Aorta (tissue), 5 donors: ENCODE results near the gene COL26A1. TPM values are rescaled to one million over a fixed set of nuclear protein-coding genes. Genes with fewer than 3 reads are reported as not detected.

Experiments used
- ATAC-seq: fragments of 200-7000 bp; cut with Tn5 transposase; one replicate; pipeline ENCODE4 v1.9.1; 2022; ENCODE audit warnings: moderate library complexity; ENCODE audit not compliant: low FRiP score
- DNase-seq, 2 donors: peaks; one replicate each; pipeline ENCODE4 v3.0.0-alpha.2; 2020
- H3K27ac ChIP-seq, 2 donors: one replicate each; pipeline ENCODE4 v1.5.1; 2013; ENCODE audit warnings: low read length in 2 of 2, mild to moderate bottlenecking in 2 of 2, moderate library complexity in 2 of 2, control low read depth in 1 of 2, inconsistent platforms in 1 of 2, low read depth in 1 of 2
- H3K27me3 ChIP-seq, 2 donors: one replicate each; pipeline ENCODE4 v1.6.1; 2013; ENCODE audit warnings: control low read depth in 1 of 2, low read length in 1 of 2, mild to moderate bottlenecking in 1 of 2, moderate library complexity in 1 of 2; ENCODE audit not compliant: insufficient read depth in 2 of 2, control insufficient read depth in 1 of 2
- H3K36me3 ChIP-seq, 2 donors: one replicate each; pipeline ENCODE4 v1.6.1; 2013; ENCODE audit warnings: control low read depth in 1 of 2, low read length in 1 of 2, mild to moderate bottlenecking in 1 of 2; ENCODE audit not compliant: insufficient read depth in 2 of 2, control insufficient read depth in 1 of 2
- H3K4me1 ChIP-seq, 2 donors: one replicate each; pipeline ENCODE4 v1.6.1; 2013; ENCODE audit warnings: low read length in 2 of 2, control low read depth in 1 of 2, mild to moderate bottlenecking in 1 of 2, moderate library complexity in 1 of 2; ENCODE audit not compliant: insufficient read depth in 2 of 2, control insufficient read depth in 1 of 2
- H3K4me3 ChIP-seq, 2 donors: one replicate each; pipeline ENCODE4 v1.5.1; 2013; ENCODE audit warnings: low read length in 2 of 2, control low read depth in 1 of 2, mild to moderate bottlenecking in 1 of 2
- H3K9me3 ChIP-seq: one replicate; pipeline ENCODE4 v1.6.1; 2013; ENCODE audit warnings: mild to moderate bottlenecking, low read length; ENCODE audit not compliant: control insufficient read depth
- WGBS, 2 donors: extraction: QIAGEN DNeasy Blood & Tissue Kit; methylation state at CpG; one replicate each; pipeline ENCODE4 v1.1.7; 2013; 5-methylcytosine and 5-hydroxymethylcytosine counted together
- intact Hi-C, 2 donors: fragments of 100-400 bp; cut with DNase I; formaldehyde crosslinking; loops; one replicate each; pipeline versions ENCODE4 v1.14.2 to v1.15.0; 2022
- polyA plus RNA-seq, 2 donors: library from polyadenylated mRNA; stranded (reverse); fragments of 200-250 nt; gene quantifications; one replicate each; pipeline ENCODE4 v1.2.3, GENCODE V29; 2013
- total RNA-seq, 2 donors: library from RNA; stranded (reverse); fragmentation: NEBNext Ultra II Directional; extraction: Animal tissue kit (Norgen Biotek cat#: 25700); gene quantifications; one replicate each; pipeline ENCODE4 v1.2.1, GENCODE V29; 2021
- donor health status: healthy with polysubstance abuse.
- donor health status: Bipolar disorder and iron deficiency.
- donor health status: DM: no; HTN: no; CAD: no.
- donor health status: DM: no; HTN: no; CAD: no.
- donor health status: DM: yes; HTN: yes; CAD: no.

COL26A1 gene
- total and polyA plus RNA-seq, 4 donors, result not detected

- Histone ChIP-seq H3K4me1 (no peaks in the 10 kb centered on the region), H3K4me3 (no peak overlapping the region), H3K27ac (no peak overlapping the region), H3K27me3 (peaks cover 0 to 2% of the 10 kb centered on the region in 2 donors), H3K9me3 (no peaks in the 10 kb centered on the region), H3K36me3 (no peaks in the 10 kb centered on the region)
- intact Hi-C loops, result loop anchor here in 1 of 2 donors (10.0 kb wide), 1 partner anchor 222 kb away; no protein-coding TSS in a partner anchor
- ATAC-seq (no peak), DNase-seq (no peak)
- 60 to 71% methylated on average over 15 of the region's 15 CpGs for WGBS, 2 donors
Measured at GRCh38 chr7:101562531-101563197, 200.0 kb downstream of the COL26A1 start.

DNA sequence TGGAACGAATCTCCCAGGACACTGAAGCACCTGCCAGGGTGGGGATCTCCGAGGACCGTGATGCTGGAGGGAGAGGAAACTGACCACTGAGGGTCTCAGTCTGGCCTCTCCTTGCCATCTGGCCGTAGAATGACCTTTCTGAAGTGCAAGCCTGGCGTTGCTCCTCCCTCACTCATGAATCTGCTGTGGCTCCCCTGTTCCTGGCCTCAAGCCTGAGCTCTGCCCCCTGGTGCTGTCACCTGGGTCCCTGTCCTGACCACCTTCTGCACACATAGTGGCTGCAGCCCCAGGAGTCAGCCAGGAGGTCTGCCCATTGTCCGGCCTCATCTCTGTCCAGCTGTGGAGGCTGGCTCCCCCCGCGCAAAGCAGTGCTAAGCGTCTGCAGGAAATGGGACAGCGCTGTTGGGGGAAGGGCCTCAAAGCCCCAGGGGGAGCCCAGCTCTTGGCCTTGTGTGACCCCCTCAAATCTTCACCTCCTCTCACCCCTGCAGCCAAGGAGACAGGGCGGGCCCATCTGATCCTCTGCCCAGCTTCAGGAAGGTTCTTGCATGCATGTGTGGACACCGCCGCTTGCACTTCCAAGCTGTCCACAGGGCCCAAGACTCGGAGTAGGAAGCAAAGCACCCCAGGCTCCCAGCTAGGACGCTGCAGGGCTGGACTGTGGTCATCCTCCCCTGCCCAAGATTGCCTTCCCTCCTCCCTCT, 200.7 kb downstream of the COL26A1 start:
- H3K4me3 ChIP-seq, result no peak overlapping the region
- no peak for DNase-seq
- 77 to 78% methylated on average over 15 of the region's 15 CpGs for WGBS, 2 donors
- no peaks in the 10 kb centered on the region for H3K36me3 ChIP-seq
- no peak for ATAC-seq
- intact Hi-C loops, result loop anchor here in 1 of 2 donors (10.0 kb wide), 1 partner anchor 221 kb away; no protein-coding TSS in a partner anchor
- H3K9me3 ChIP-seq, result no peaks in the 10 kb centered on the region
- no peak overlapping the region for H3K27ac ChIP-seq
- no peaks in the 10 kb centered on the region for H3K4me1 ChIP-seq
- peaks cover 0 to 2% of the 10 kb centered on the region in 2 donors for H3K27me3 ChIP-seq

- Histone ChIP-seq H3K4me1 (no peaks in the 10 kb centered on the region), H3K4me3 (no peak overlapping the region), H3K9me3 (peaks cover 1% of the 10 kb centered on the region), H3K27me3 (peaks cover 0 to 2% of the 10 kb centered on the region in 2 donors), H3K36me3 (peaks cover 0 to 2% of the 10 kb centered on the region in 2 donors), H3K27ac (no peak overlapping the region)
- WGBS, 2 donors, result 81% methylated on average over 21 to 23 of the region's 23 CpGs
- DNase-seq (no peak), ATAC-seq (peak; percentile 20)
- intact Hi-C loops, result loop anchor here in 1 of 2 donors (10.0 kb wide), 1 partner anchor 221 kb away; no protein-coding TSS in a partner anchor
Measured at GRCh38 chr7:101563943-101564777, 201.5 kb downstream of the COL26A1 start.

DNA sequence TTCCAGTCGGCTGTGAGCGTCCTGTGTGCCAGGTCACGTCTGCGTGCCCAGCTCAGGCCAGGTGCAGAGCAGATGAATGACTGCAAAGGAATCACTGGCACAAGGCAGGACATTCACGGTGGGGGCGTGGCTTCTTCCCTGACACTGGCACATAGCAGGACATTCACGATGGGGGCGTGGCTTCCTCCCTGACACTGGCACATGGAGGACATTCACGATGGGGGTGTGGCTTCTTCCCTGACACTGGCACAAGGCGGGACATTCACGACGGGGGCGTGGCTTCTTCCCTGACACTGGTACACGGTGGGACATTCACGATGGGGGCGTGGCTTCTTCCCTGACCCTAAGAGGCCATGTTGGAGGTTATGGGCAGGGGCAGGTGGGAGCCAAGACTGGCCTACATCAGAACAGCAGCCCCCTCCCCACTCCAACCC, 202.1 kb downstream of the COL26A1 start:
- peaks cover 0 to 2% of the 10 kb centered on the region in 2 donors for H3K27me3 ChIP-seq
- DNase-seq, result no peak

DNA sequence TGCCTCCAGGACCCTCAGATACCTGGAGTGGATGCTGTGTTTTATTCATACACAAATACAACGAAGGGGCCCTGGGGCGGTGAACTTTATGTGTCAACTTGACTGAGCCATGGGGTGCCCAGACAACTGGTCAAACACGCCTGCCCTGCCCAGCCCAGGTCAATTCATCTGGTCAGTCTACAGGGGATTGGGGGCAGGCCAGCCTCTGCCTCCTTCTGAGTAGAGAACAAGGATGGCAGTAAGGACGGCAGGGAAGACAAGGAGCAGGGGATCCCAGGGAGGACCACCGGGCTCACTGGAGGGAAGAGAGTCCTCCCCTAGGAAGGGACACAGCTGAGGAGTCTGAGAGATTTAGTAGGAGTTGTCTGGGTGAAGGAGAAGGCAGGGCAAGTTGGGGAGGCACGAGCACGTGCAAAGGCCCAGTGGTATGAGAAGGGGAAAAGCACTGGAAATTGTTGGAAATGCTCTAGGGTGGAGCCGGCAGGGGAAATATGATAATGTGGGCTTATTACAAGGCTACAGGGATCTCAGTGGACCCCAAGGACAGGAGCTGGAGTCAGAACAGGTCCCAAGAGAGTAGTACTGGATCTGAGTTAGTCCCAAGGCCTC, 203.0 kb downstream of the COL26A1 start:
- no peak overlapping the region for H3K27ac ChIP-seq
- peaks cover 0 to 2% of the 10 kb centered on the region in 2 donors for H3K36me3 ChIP-seq
- ATAC-seq (no peak), DNase-seq (no peak)
- H3K4me3 ChIP-seq, result no peak overlapping the region
- H3K9me3 ChIP-seq, result peaks cover 1% of the 10 kb centered on the region
- WGBS, 2 donors, result 90% methylated on average over 8 of the region's 8 CpGs
- intact Hi-C loops, result loop anchor here in 1 of 2 donors (10.0 kb wide), 1 partner anchor 219 kb away; no protein-coding TSS in a partner anchor
- no peaks in the 10 kb centered on the region for H3K4me1 ChIP-seq
- H3K27me3 ChIP-seq, result peaks cover 0 to 2% of the 10 kb centered on the region in 2 donors

More for the DNA sequence above, 202.1 kb downstream of the COL26A1 start:
- H3K36me3 ChIP-seq, result peaks cover 0 to 2% of the 10 kb centered on the region in 2 donors
- H3K27ac ChIP-seq, result no peak overlapping the region
- no peak for ATAC-seq
- WGBS, 2 donors, result 31 to 33% methylated on average over 16 of the region's 16 CpGs
- intact Hi-C loops, result loop anchor here in 1 of 2 donors (10.0 kb wide), 1 partner anchor 220 kb away; no protein-coding TSS in a partner anchor
- H3K9me3 ChIP-seq, result peaks cover 1% of the 10 kb centered on the region
- H3K4me3 ChIP-seq, result no peak overlapping the region
- H3K4me1 ChIP-seq, result no peaks in the 10 kb centered on the region

DNA sequence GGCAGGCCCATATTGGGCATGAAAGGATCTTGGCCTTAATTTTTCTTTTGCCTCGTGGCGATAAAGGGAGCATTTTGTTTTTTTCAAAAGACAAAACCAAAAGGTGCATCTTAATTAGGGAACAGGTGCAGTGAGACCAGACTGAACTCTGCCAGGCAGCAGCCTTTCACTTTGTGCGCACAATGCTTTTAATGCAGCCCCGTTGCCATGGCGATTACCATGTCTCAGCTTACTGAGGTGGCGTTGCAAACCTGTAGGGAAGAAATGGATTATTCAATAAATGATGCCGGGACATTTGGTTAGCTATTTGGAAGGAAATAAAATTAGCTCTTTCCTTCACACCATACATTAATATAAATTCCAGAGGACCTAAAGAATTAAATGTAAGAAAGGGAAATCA, 204.6 kb downstream of the COL26A1 start:
- intact Hi-C loops, result loop anchor here in 1 of 2 donors (10.0 kb wide), 1 partner anchor 218 kb away; no protein-coding TSS in a partner anchor
- Histone ChIP-seq H3K36me3 (peaks cover 0 to 2% of the 10 kb centered on the region in 2 donors), H3K27me3 (peaks cover 0 to 2% of the 10 kb centered on the region in 2 donors), H3K4me1 (no peaks in the 10 kb centered on the region), H3K9me3 (peaks cover 3% of the 10 kb centered on the region), H3K4me3 (no peak overlapping the region), H3K27ac (no peak overlapping the region)
- 92 to 96% methylated on average over 7 of the region's 7 CpGs for WGBS, 2 donors
- ATAC-seq (no peak), DNase-seq (no peak)

GRCh38 chr7:101572156-101572555, 209.5 kb downstream of the COL26A1 start:
- Histone ChIP-seq H3K4me1 (no peaks in the 10 kb centered on the region), H3K27ac (no peak overlapping the region), H3K36me3 (peaks cover 0 to 2% of the 10 kb centered on the region in 2 donors), H3K4me3 (no peak overlapping the region), H3K9me3 (peaks cover 6% of the 10 kb centered on the region), H3K27me3 (no peaks in the 10 kb centered on the region)
- intact Hi-C loops, result no loop called here
- WGBS, 2 donors, result 92 to 97% methylated on average over 2 of the region's 2 CpGs
- DNase-seq, result no peak
- ATAC-seq, result no peak

DNA sequence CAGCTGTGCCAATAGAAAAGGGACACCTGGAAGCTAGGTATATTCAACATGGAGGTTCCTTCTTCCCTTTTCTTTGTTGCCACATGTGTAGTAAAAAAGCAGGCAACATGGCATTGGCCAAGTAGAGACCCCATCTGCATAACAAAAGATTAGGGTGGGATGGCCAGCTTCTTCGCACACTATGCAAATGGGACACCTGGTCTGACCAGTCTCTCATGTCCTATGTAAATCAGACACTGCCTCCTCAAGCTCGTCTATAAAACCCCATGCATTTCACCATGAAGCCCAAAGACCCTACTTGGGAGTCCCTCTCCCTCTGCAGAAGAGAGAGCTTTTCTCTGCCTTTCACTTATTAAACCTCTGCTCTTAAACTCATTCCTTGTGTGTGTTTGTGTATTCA, 212.5 kb downstream of the COL26A1 start:
- ATAC-seq (no peak), DNase-seq (no peak)
- H3K4me3 ChIP-seq, result no peak overlapping the region
- no peak overlapping the region for H3K27ac ChIP-seq
- H3K36me3 ChIP-seq, result no peaks in the 10 kb centered on the region
- 57 to 58% methylated on average over 2 of the region's 2 CpGs for WGBS, 2 donors
- no peaks in the 10 kb centered on the region for H3K4me1 ChIP-seq
- intact Hi-C loops, result no loop called here
- H3K27me3 ChIP-seq, result no peaks in the 10 kb centered on the region
- peaks cover 5% of the 10 kb centered on the region for H3K9me3 ChIP-seq
